Smooth muscle cell of the coronary artery (primary cell): ENCODE data around the gene CCDC180. TPM values are rescaled to one million over a fixed set of nuclear protein-coding genes. Genes with fewer than 3 reads are reported as not detected.

Experiments
- total RNA-seq: library from RNA; depleted of rRNA; stranded (reverse); fragments of >200 nt; gene quantifications from 2 replicates; pipeline ENCODE4 v1.2.3, GENCODE V29; 2014; ENCODE audit warnings: low replicate concordance

Gene CCDC180
- total RNA-seq = 0.12 and 0.45 TPM in 2 replicates

DNA sequence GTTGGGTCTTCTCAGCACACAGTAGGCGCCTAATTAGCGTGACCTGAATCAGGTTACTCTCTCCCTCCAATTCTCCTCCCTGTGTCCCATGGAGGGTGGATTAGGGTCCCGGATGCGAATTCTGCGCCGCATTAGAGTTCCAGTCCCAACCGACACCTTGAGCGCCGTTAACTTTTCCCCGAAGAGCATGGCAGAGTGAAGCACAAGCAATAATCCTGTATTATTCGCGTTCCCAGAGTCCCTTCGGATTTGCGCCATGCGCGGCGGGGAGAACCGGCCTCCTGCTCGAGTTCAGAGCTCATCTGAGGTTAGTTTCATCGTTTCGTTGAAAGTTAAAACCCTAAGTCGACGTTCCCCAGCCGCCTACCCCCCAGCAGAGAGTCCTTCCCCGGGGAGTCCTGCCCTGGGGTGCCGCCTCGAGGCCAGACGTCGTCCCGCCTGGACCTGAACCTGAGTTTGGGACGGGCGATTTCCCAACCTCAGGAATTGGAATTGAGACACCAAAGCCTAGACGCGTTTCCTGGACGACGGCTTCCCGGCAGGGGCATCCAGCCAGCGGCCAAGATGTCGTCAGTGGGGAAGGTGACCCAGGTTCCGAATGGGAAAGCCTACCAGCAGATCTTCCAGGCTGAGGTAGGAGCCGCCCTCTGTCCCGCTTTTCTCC, at the start of gene CCDC180:
Gene CCDC180 (plus strand): TSS at position 160 of the 664 bp plus-strand sequence. CDS start 405 bp downstream, at position 565.

Other genes starting within 250 kb of the CCDC180 start
- 4.4 and 5.8 TPM in 2 replicates for gene TDRD7, start 104.4 kb downstream of the CCDC180 start, total RNA-seq
- gene TMOD1, start 194.0 kb downstream of the CCDC180 start, total RNA-seq = 0.12 and 0.30 TPM in 2 replicates